H1 (cell line): ENCODE results near the gene TMEM161B. TPM values are rescaled to one million over a fixed set of nuclear protein-coding genes. Genes with fewer than 3 reads are reported as not detected.

Experiments used
- CHD1 ChIP-seq: IDR thresholded peaks from 2 replicates; pipeline ENCODE4 v1.6.1; 2012; ENCODE audit warnings: low read depth, low read length, improper control_type of control experiment
- CHD2 ChIP-seq: IDR thresholded peaks from 2 replicates; pipeline ENCODE4 v1.6.1; 2012; ENCODE audit warnings: low read length, improper control_type of control experiment
- GABPA ChIP-seq: IDR thresholded peaks from 2 replicates; pipeline ENCODE4 v1.6.1; 2011; ENCODE audit warnings: mild to moderate bottlenecking, low read length, moderate library complexity, borderline replicate concordance; ENCODE audit not compliant: insufficient read depth
- KDM4A ChIP-seq: IDR thresholded peaks from one replicate; pipeline ENCODE4 v1.7.1; 2012; ENCODE audit warnings: low read depth, mild to moderate bottlenecking, moderate library complexity, low read length, inconsistent platforms; ENCODE audit not compliant: severe bottlenecking
- NANOG ChIP-seq: IDR thresholded peaks from 2 replicates; pipeline ENCODE4 v1.6.1; 2011; ENCODE audit warnings: low read length, low read depth, mild to moderate bottlenecking, inconsistent platforms; ENCODE audit not compliant: insufficient read depth, poor library complexity, severe bottlenecking
- SIRT6 ChIP-seq: IDR thresholded peaks from one replicate; pipeline ENCODE4 v1.7.1; 2012; ENCODE audit warnings: low read length, inconsistent platforms
- SP4 ChIP-seq: IDR thresholded peaks from 2 replicates; pipeline ENCODE4 v1.6.1; 2012; ENCODE audit warnings: low read length, inconsistent platforms
- polyA plus RNA-seq, 7 experiments: library from polyadenylated mRNA; depleted of rRNA in 3 of 7; stranded (reverse) in 5 of 7; unstranded in 2 of 7; fragments of >200 nt in 5 of 7; fragments of 200-250 nt in 2 of 7; gene quantifications; 1 replicate in 5 of 7; 2 replicates in 1 of 7; 4 replicates in 1 of 7; pipeline versions ENCODE4 v1.2.1 to v1.2.3, GENCODE V29; 2011 to 2013; ENCODE audit warnings: missing spikeins in 2 of 7, mixed read lengths in 2 of 7
- total RNA-seq: library from RNA; stranded (reverse); fragmentation: NEBNext Ultra II Directional; extraction: Animal tissue kit (Norgen Biotek cat#: 25700); gene quantifications from 2 replicates; pipeline ENCODE4 v1.2.1, GENCODE V29; 2021
- TF ChIP-seq, protein P1 (sequence below): IDR thresholded peaks from 2 replicates; pipeline ENCODE4 v1.6.1; 2012; ENCODE audit warnings: low read length, inconsistent platforms
- TF ChIP-seq, protein P2 (sequence below): IDR thresholded peaks from 2 replicates; pipeline ENCODE4 v1.6.1; 2011; ENCODE audit warnings: low read depth, mild to moderate bottlenecking, low read length; ENCODE audit not compliant: insufficient read depth

TMEM161B gene
- total and polyA plus RNA-seq, 2 of the 8 experiments (the other 6 are each of a cell fraction or from before 2014, with no cell fraction given): 7.4 to 13.8 TPM

DNA sequence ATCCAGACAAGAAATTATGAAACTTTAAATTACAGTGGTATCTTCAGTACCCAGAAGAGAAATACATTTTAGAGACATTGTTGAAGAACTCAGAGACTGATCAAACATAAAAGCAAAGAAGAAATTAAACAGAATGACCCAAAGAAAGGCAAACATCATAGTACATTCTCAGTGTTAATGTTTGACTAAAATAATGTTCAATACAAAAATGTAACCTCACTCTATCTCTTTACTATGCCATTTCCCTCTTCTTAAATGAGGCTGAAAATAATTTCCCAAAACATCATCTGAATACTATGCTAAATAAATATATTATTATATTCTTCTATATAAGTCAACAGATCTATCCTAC lies 22.8 kb downstream of the TMEM161B start (continued):
- TF ChIP-seq GABPA (no peak), NANOG (no peak), CHD1 (no peak), KDM4A (no peak), SP4 (no peak), SIRT6 (no peak), CHD2 (no peak)
- TF ChIP-seq, protein P1, sequence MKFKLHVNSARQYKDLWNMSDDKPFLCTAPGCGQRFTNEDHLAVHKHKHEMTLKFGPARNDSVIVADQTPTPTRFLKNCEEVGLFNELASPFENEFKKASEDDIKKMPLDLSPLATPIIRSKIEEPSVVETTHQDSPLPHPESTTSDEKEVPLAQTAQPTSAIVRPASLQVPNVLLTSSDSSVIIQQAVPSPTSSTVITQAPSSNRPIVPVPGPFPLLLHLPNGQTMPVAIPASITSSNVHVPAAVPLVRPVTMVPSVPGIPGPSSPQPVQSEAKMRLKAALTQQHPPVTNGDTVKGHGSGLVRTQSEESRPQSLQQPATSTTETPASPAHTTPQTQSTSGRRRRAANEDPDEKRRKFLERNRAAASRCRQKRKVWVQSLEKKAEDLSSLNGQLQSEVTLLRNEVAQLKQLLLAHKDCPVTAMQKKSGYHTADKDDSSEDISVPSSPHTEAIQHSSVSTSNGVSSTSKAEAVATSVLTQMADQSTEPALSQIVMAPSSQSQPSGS: no peak
- TF ChIP-seq, protein P2, sequence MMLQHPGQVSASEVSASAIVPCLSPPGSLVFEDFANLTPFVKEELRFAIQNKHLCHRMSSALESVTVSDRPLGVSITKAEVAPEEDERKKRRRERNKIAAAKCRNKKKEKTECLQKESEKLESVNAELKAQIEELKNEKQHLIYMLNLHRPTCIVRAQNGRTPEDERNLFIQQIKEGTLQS: no peak
- TF ChIP-seq, all 59 proteins: peak for 0
